ENCODE results near the gene CASKIN2.

The CASKIN2 gene

DNA sequence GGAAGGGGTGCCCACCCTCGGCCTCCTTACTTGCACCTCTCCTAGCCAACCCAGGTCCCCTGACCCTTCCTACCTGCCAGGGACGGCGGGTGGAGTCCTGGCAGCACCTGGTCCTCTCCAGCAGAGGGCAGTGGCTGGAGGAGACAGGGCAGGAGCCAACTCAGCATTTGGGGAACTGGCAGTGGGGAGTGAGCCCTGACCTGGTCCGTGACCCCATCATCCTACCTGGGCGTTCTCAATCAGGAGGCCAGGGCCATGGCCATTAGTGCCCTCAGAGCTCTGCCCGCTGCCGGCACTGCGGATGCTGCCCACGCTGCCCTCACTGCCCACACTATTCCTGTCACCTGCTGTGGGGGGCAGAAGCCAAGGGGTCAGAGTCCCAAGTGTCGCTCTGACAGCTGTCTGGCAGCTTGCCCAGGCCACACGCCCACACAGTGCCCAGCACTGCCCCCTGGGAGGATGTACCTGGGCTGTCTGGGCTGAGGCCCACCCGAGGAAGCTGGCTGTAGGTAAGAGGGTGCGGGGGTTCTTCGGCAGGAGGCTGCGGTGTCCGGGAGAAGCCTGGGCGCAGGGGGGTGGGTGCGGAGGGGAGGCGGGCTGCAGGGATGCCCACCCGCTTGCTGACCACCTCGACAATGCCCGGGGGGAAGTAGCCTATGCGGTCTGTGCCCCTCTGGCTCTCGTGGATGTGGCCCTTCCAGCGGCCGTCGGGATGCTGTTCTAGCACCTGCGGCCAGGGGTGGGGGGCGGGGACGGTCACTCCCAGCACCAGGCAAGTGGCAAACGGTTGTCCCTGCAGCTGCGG is 10.8 kb downstream of the CASKIN2 start:
- no peak for DNase-seq

DNA sequence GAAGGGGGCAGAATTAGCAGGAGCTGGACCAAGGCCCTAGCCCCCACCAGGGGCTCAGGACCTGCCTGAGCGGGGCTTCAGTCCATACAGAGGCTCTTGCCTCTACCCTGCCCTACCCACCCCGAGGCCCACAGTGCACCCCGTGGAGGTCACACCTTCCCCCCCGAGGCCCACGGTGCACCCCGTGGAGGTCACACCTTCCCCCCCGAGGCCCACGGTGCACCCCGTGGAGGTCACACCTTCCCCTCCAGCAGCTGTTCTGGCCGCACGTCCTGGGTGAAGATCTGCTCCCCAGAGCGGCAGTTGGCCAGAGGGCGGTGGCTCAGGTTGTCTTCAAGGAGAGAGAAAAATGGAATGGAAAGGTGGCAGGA is 11.4 kb downstream of the CASKIN2 start:
- no peak for DNase-seq

DNA sequence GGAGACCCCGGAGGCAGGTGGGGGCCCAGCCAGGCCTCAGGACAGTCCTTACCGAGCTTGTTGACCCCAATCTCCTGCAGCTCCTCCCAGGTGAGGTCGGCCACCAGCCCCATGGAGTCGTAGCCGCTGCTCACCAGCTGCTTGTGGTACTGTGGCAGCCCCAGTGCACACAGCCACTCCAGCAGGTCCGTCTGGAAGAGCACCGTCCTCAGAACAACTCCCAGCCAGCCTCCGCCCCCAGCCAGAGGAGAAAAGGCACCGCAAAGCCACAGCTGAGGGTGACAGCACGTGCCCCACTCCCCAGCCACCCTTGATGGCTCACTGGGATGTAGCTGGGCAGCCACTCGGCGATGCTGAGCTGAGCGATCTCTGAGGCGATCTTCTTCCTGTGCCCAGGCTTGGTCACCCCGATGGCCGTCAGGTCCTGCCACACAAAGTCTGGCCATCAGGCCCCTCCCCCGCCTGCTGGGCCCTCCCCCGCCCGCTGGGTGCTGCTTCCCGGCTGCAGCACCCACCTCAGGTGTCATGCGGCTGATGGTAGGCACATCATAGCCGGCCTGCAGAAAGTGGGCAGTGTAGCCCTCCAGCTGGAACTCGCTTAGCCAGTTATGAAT is 11.9 kb downstream of the CASKIN2 start:
- DNase-seq: no peak

DNA sequence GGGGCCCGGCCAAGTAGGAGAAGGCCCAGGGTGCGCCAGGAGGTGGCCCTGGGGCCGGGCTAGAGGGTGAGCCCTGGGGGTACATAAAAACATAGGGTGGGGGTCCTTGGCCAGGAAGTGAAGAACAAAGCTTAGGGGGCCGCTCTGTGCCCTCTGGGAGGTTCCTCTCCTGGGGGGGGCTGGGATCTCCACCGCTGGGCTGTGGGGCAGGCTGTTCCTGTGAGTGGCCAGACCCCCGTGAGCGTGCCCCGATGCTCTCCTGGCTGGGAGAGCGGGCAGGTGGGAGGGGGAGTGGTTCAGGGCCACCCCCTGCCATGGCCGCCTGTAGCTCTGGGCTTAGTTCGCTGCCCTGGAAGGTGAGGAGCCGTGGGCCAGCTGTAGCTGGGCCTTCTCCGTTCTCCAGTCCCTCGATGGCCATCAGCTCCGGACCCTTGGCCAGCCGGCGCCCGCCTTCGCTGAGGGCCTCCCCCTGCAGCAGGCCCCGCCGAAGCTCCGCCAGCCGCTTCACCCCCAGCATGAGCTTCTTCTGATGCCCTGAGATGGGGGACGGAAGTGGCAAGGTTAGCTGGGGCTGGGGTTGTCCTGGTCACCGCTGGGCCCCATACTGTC is 12.5 kb downstream of the CASKIN2 start:
- no peak for DNase-seq

DNA sequence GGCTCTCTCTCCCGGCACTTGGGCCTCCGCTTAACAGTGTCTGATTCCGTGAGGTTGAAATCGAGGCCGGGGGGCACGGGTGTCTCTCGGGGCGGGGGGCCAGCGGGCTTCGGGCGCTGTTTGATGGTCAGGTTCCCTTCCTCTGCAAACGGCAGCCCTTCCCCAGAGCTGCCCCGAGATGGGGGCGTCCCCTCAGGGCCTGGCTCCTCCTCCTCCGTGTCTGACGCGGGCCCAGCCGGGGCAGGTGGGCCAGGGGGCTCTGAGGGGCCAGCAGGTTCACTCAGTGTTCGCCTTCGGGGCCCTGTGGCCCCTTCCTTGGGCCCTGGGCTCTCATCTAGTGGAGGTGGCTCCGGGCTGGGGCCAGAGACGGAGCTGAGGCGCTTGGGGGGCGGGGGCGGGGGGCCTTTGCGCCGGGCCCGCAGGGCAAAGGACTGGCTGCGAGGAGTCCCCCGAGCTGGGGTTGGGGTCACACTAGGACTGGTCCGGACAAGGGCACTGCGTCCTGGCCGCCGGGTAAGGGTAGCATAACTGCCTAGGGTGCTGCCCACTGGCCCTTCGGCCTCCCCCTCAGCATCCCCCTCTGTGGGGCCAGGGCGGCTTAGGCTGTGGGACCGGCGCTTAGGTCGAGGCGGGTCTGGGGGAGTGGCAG is 13.1 kb downstream of the CASKIN2 start:
- DNase-seq: no peak

DNA sequence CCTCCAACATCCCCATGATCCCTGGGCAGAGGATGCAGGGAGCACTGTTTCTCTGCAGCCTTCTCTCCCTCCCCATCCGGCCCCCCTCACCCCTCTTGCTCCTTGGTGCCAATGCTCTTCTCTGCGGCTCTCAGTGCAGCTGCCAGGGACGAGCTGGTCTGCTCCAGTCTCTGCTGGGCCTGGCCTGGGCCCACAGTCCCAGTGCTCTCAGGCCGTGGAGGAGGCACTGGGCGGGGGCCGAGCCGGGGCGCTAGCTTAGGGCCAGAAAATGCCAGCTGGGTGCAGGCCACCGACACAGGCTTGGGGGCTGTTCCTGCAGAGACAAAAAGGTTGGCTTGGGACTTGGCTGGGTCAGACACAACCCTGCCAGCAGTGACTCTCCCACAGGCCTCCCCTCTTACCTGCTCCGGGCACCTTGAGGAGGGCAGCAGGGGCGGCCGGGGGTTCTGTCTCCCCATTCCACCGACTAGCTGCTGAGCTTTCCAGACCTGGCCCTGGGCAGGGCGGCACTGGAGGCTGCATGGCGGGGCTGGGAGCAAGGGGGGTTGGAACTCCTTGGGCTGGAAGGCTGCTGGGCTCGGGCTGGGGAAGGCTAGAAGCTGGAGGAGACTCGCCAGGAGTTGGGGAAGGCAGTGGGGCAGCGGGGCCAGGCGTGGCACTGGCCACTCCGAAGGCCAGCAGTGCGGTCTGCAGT is 13.8 kb downstream of the CASKIN2 start:
- DNase-seq: no peak

DNA sequence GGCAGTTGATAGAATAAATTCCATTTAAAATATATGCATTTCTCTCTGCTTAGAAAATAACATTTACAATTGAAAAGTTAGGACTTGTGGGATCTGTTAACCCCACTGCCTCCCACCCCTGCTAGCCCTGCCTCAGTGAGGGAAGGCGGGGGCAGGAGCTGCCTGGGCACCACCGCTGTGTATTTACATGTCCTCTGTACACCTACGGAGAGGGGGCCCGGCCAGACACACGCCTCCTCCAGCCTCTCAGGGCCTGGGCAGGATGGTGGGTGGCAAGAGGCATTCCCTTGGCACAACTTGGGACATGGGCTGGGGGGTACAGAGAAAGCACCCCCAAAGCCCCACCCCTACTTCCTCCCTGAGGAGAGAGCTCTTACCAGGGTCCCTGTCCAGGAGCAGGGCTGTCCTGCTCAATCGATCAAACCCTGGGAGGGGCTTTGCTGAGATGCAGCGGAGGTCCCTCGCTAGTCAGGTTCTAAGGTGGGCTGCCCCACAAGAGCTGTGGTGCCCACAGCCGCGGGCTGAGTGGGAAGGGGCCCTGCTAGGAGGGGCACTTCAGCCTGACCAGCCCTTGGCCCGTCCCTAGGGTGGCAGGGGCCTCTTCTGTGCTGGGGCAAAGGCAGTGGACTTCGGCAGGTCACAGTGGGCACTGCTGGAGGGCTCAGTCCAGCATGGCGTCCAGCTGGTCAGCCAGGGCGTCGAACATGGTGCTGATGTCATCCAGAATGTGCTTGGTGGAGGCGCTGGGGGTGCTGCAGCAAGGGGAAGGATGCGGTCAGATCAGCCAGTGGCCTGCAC is 14.7 kb downstream of the CASKIN2 start:
- DNase-seq: no peak

DNA sequence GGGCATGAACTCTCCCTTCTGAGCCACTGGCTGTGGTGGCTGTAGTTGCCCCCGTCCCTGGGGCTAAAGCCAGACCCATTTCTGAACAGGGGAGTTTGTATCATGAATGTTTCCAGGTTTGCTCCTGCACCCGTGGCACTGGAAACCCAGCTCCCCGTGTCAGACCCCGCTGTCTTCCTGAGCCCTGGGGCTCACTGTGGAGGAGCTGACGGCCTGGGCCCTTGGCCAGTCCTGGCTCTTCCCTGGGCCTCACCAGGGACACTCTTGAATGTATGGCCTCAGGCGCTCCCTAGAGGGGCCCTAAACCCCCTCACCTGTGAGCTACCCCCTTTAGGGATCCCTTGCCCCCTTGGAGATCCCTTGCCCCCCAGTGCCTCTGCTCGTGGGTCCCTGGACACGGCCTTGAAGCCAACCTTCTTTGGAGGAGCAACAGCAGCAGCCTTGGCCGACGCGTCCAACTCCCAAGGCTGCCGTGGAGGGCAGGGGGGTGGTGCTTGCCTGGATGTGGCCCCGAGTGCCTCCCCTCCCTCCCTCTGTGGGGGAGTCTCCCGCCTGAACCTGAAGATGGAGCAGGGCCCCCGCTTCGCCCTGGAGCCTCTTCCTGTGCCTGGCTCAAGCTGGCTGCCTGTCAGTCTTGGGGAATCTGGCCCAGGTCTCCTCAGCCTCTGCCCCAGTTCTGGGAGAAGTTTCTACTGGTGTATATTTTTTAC is 15.9 kb downstream of the CASKIN2 start:
- DNase-seq: no peak

DNA sequence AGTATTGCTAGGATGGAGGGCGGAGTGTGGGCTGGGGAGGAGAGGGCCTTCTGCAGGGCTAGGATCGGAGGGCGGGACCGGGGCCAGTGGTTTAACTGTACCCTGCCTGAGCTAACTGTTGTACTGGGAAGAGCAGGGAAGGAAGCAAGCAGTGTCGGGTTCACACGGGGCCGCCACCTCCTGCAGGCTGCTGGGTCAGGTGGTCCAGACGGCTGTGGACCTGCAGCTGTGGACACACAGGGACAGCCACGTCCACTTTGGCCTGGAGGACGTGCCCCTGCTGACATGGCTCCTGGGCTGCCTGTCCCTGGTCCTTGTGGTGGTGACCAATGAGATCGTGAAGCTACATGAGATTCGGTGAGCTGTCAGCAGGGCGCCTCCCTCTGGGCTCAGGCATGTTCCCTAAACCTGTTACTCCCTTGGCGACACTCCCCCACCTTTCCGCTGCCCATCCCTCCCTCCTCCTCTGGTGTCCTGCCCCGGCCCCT is 16.6 kb downstream of the CASKIN2 start:
- no peak for DNase-seq

DNA sequence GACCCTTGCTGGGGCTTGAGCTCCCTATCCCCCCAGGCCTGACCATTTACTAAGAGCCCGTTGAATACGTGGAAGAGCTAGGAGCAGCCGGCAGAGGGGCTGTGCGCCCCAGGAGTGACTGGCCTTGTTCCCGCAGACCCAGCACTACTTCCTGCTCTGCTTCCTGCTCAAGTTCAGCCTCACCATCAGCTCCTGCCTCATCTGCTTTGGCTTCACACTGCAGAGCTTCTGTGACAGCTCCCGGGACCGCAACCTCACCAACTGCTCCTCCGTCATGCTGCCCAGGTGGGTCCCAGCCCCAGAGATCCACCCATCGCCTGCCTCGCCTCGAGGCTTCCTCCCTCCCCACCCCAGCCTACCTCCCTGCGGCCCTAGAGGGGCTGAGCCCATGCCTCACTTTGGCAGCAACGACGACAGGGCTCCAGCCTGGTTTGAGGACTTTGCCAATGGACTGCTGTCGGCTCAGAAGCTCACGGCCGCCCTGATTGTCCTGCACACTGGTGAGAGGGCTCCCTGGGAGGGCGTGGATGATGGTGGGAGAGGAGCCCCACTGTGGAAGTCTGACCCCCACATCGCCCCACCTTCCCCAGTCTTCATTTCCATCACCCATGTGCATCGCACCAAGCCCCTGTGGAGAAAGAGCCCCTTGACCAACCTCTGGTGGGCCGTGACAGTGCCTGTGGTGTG is 17.2 kb downstream of the CASKIN2 start:
- DNase-seq: no peak

DNA sequence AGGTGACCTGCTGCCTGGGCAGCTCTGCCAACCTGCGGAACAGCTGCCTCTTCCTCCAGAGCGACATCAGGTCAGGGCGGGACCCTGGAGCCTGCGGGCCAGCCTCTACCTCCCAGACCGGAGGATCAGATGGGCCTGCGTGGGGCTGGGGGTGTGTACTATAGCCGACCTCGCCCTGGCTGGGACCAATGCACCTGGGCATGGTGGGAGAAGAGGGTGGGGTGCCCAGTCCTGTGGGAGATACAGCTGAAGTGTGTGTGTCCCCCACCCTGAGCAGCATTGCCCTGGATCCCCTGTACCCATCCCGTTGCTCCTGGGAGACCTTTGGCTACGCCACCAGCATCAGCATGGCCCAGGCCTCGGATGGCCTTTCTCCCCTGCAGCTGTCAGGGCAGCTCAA is 19.3 kb downstream of the CASKIN2 start:
- no peak for DNase-seq

DNA sequence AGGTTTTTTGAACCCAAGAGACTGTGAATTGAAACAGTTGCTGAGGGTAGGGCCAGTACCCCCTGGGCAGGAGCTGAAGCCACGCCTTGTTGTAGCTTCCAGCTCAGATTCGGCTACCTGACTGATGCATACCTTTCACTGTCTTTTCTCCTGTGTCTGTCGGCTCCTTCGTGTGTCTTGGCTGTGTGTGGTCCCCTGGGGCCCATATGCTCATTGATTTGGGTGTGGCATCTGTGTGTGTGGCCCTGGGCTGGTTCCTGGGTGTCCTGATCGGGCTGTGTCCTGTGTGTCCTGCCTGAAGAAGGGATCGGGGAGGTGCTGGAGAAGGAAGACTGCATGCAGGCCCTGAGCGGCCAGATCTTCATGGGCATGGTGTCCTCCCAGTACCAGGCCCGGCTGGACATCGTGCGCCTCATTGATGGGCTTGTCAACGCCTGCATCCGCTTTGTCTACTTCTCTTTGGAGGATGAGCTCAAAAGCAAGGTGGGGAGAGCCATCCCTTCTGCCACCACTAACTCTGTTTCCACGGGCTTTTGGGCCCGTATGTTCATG is 20.9 kb downstream of the CASKIN2 start:
- no peak for DNase-seq

DNA sequence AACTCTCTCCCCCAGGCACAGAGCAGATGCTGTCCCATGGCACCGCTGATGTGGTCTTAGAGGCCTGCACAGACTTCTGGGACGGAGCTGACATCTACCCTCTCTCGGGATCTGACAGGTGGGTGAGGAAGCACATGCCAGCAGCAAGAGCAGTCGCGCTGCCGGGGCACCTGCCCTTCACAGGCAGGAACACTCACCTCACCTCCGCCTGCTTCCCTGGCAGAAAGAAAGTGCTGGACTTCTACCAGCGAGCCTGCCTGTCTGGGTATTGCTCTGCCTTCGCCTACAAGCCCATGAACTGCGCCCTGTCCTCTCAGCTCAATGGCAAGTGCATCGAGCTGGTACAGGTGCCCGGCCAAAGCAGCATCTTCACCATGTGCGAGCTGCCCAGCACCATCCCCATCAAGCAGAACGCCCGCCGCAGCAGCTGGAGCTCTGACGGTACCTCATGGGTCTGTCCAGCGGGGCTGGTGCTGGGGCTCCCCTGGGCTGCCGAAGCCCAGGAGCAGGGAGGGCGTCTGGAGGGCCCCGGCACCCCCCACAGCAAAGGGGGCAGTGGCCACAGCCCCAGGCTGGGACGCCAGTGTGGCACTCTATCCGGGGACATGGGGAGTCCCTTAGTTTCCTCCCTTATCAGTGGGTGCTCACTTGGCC is 21.7 kb downstream of the CASKIN2 start:
- no peak for DNase-seq

DNA sequence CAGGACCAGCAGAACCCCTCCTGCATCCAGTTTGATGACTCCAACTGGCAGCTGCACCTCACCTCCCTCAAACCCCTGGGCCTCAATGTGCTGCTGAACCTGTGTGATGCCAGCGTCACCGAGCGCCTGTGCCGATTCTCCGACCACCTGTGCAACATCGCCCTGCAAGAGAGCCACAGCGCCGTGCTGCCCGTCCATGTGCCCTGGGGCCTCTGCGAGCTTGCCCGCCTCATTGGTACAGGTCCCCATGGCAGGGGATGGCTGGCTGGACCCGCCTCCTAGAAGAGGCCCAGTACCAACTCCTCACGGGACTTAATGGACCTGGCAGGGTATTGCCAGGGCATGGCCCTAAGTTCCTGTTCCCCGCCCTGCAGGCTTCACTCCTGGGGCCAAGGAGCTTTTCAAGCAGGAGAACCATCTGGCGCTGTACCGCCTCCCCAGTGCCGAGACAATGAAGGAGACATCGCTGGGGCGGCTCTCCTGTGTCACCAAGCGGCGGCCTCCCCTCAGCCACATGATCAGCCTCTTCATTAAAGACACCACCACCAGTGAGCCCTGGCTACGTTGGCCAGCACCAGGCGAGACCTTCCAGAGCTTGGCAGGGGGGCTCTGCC is 22.7 kb downstream of the CASKIN2 start:
- DNase-seq: no peak

DNA sequence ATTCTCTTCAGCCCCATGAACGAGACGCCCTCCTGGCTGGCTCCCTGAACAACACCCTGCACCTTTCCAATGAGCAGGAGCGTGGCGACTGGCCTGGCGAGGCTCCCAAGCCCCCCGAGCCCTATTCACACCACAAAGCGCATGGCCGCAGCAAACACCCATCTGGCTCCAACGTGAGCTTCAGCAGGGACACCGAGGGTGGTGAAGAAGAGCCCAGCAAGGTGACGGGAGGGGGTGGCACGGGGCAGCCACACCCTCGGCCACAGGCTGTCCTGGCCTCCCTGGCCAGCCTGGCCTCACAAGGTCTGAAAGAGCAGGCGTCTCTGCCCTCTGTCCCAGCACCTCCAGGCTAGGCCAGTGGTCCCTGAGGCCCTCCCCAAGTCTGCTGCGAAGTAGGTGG is 23.7 kb downstream of the CASKIN2 start:
- no peak for DNase-seq

DNA sequence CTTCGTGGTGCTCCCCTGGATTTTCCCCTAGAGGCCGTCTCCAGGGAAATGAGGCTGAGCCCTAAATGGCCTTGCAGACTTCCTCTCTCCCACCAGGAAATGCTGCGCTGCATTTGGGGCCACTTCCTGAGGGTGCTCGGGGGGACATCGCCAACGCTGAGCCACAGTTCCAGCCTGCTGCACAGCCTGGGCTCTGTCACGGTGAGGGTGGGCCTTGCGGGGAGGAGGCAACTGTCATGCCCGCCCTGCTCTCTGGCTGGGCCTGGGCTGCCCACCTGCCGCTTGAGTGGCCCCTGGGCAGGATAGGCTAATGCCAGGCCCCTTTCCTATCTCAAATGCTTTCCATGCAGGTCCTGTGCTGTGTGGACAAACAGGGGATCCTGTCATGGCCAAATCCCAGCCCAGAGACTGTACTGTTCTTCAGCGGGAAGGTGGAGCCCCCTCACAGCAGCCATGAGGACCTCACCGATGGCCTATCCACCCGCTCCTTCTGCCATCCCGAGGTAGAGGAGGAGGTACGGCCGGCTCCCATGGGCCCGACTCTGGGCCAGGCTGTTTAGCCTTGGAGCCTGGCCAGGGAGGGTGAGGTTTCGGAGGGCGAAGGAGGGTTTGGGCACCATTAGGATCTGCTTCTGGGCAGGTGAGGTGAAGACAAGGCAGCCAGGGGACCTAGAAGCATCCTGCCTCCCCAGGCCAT is 24.2 kb downstream of the CASKIN2 start:
- no peak for DNase-seq

DNA sequence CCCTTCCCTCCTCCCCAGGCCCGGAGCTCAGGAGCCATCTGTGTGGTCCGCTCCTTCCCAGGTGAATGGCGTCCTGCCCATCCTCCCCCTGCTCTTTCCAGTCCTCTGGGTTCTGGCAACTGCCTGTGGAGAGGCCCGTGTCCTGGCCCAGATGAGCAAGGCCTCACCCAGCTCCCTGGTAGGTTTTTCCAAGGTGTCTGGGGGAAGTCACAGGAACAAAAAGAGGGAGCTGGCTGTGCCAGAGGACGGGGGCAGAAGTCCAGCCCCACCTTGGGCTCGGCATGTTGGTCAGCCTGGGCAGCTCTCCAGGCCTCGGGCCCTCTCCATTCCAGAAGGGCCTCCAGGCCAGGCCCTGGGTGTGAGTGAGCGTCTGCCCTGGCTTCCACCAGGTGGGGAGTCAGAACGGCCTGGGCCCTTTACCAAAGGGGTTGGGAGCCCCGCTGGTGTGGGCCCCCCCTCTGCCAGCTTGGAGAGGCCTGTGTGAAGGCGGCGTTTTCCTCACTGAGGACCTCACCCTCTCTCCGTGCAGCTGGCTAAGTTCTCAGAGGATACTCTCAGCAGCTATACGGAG is 25.1 kb downstream of the CASKIN2 start:
- no peak for DNase-seq

DNA sequence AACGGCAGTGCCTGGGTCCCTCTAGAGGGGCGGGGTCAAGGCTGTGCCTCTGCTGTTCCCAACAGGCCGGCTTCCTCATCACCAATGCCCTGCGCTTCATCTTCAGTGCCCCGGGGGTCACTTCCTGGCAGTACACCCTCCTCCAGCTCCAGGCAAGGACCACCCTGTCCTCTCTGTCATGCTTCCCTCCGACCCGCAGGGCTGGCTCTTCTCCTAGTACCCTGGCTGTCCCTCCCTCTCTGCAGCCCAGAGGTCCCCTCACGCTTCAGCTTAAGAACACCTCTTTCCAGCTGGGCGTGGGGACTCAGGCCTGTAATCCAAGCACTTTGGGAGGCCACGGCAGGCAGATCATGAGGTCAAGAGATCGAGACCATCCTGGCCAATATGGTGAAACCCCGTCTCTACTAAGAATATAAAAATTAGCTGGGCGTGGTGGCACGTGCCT is 25.8 kb downstream of the CASKIN2 start:
- no peak for DNase-seq

All from eye (tissue), 1 donor.